HG02943 (cell line): ENCODE measurements around the gene UQCRFS1.

Experiments used
- ATAC-seq: cut with Tn5 transposase; IDR thresholded peaks from one replicate; pipeline ENCODE4 v1.9.1; 2021; ENCODE audit warnings: mild to moderate bottlenecking, low read depth, moderate library complexity; ENCODE audit not compliant: unreplicated experiment

UQCRFS1 gene

GRCh38 chr19:29170554-29170953 is 42.4 kb downstream of the UQCRFS1 start:
- no peak for ATAC-seq

DNA sequence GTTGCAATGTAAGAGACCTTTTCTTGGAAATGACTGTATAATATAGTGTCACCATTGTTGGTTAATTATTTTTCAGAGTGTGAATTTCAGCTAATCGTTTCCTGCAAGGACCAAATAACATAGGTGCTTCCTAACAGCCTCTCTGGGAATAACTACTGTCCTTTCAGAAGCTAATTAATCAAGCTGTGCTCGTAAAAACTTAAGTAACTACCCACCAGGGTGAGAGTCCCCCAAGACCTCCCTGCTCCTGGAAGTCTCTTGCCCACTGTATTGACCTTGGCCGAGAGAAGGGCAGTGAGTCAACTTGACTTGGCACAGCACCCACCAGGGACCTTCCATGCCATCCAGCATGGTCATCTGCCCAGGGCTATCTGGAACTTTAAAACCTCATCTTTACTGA is 50.3 kb downstream of the UQCRFS1 start:
- ATAC-seq = no peak

- ATAC-seq = no peak
Measured at GRCh38 chr19:29155683-29156082, 57.3 kb downstream of the UQCRFS1 start.
